Activated CD4-positive, alpha-beta memory T cell treated with anti-CD3 and anti-CD28 coated beads, Interleukin-2, amount 10 ng/mL, durations not matched to agents 7 days and 5 days (primary cell): Measurements from ENCODE around the gene ACE. TPM values are rescaled to one million over a fixed set of nuclear protein-coding genes. Genes with fewer than 3 reads are reported as not detected.

Experiments used
- CTCF ChIA-PET: fragments of 350-600 bp; sonication (Branson Sonifier 250); formaldehyde crosslinking; loops from one replicate; lab custom pipeline; 2021; ENCODE audit warnings: antibody characterized with exemption, inconsistent platforms; lab: Charles Lee
- POLR2A ChIA-PET: fragments of 350-600 bp; sonication (Branson Sonifier 250); formaldehyde crosslinking; loops from one replicate; lab custom pipeline; 2021; ENCODE audit warnings: antibody characterized with exemption; lab: Charles Lee
- DNase-seq: peaks from one replicate; pipeline ENCODE4 v3.0.0-alpha.2; 2020
- H3K27ac Mint-ChIP-seq: one replicate; pipeline ENCODE4 v1.8.0; 2021; ENCODE audit warnings: mild to moderate bottlenecking, mixed read lengths
- H3K27me3 Mint-ChIP-seq: one replicate; pipeline ENCODE4 v1.8.0; 2021; ENCODE audit warnings: mixed read lengths
- H3K36me3 Mint-ChIP-seq: one replicate; pipeline ENCODE4 v1.8.0; 2021; ENCODE audit warnings: low read depth, mixed read lengths
- H3K4me1 Mint-ChIP-seq: one replicate; pipeline ENCODE4 v1.8.0; 2021; ENCODE audit warnings: mixed read lengths
- H3K4me3 Mint-ChIP-seq: one replicate; pipeline ENCODE4 v1.8.0; 2021; ENCODE audit warnings: mild to moderate bottlenecking, mixed read lengths
- H3K9me3 Mint-ChIP-seq: one replicate; pipeline ENCODE4 v1.8.0; 2021; ENCODE audit warnings: mixed read lengths
- total RNA-seq, 2 experiments: library from RNA; stranded (reverse); gene quantifications; one replicate each; pipeline ENCODE4 v1.2.3, GENCODE V29; 2021

The ACE gene
- total RNA-seq, 2 experiments from 2014 or later = 10.6 to 12.2 TPM

- CTCF ChIA-PET = interaction anchor here (3.0 to 3.5 kb wide), 3 partner anchors 12 to 174 kb away, joined by 23 to 33 read pairs (median 32); no protein-coding TSS in a partner anchor
- POLR2A ChIA-PET = interaction anchor here (0.7 to 3.1 kb wide), 4 partner anchors 8 to 305 kb away, joined by 3 to 30 read pairs (median 8); partner anchors contain the start of genes ACE, CYB561 and MAP3K3
- H3K27ac Mint-ChIP-seq = peak overlapping the region; percentile 63
Observed at GRCh38 chr17:63437287-63438091, 39.4 kb upstream of the ACE start.

GRCh38 chr17:63438092-63439051, 38.5 kb upstream of the ACE start:
- no peaks in the 10 kb centered on the region for H3K27me3 Mint-ChIP-seq
- peak overlapping the region; percentile 94 for H3K27ac Mint-ChIP-seq
- ChIA-PET POLR2A (interaction anchor here (1.0 to 1.9 kb wide), 2 partner anchors 185 to 236 kb away, joined by 3 to 12 read pairs; partner anchors contain the start of gene MAP3K3), CTCF (interaction anchor here (1.6 to 3.1 kb wide), 4 partner anchors 9 to 173 kb away, joined by 7 to 25 read pairs (median 13); no protein-coding TSS in a partner anchor)
- H3K4me3 Mint-ChIP-seq = no peak overlapping the region
- H3K9me3 Mint-ChIP-seq = no peaks in the 10 kb centered on the region
- H3K36me3 Mint-ChIP-seq = peaks cover 11% of the 10 kb centered on the region
- DNase-seq = no peak
- H3K4me1 Mint-ChIP-seq = peaks cover 72% of the 10 kb centered on the region

More at GRCh38 chr17:63437287-63438091, 39.4 kb upstream of the ACE start:
- Mint-ChIP-seq H3K36me3 (peaks cover 14% of the 10 kb centered on the region), H3K9me3 (no peaks in the 10 kb centered on the region), H3K4me1 (peaks cover 79% of the 10 kb centered on the region), H3K4me3 (no peak overlapping the region), H3K27me3 (no peaks in the 10 kb centered on the region)
- DNase-seq = no peak

GRCh38 chr17:63439687-63440086, 37.2 kb upstream of the ACE start:
- ChIA-PET CTCF (interaction anchor here (0.9 to 3.1 kb wide), 8 partner anchors 10 to 172 kb away, joined by 3 to 25 read pairs (median 8); partner anchors contain the start of gene ACE), POLR2A (interaction anchor here (0.8 to 1.9 kb wide), 14 partner anchors 11 to 335 kb away, joined by 3 to 16 read pairs (median 5); partner anchors contain the start of genes ACE, LIMD2 and MAP3K3)
- Mint-ChIP-seq H3K36me3 (peaks cover 4% of the 10 kb centered on the region), H3K4me3 (peak overlapping the region; percentile 60), H3K27me3 (no peaks in the 10 kb centered on the region), H3K27ac (peak overlapping the region; percentile 94), H3K4me1 (peaks cover 63% of the 10 kb centered on the region), H3K9me3 (no peaks in the 10 kb centered on the region)
- DNase-seq = peak; percentile 49

GRCh38 chr17:63440127-63440769, 36.6 kb upstream of the ACE start:
- peak overlapping the region; percentile 60 for H3K4me3 Mint-ChIP-seq
- peaks cover 3% of the 10 kb centered on the region for H3K27me3 Mint-ChIP-seq
- DNase-seq = peak; percentile 67
- ChIA-PET POLR2A (interaction anchor here (1.0 to 1.9 kb wide), 12 partner anchors 10 to 335 kb away, joined by 3 to 16 read pairs (median 6); partner anchors contain the start of genes ACE, LIMD2 and MAP3K3), CTCF (interaction anchor here (0.9 to 3.1 kb wide), 8 partner anchors 11 to 171 kb away, joined by 3 to 25 read pairs (median 8); partner anchors contain the start of gene ACE)
- H3K36me3 Mint-ChIP-seq = no peaks in the 10 kb centered on the region
- peak overlapping the region; percentile 94 for H3K27ac Mint-ChIP-seq
- H3K4me1 Mint-ChIP-seq = peaks cover 63% of the 10 kb centered on the region
- no peaks in the 10 kb centered on the region for H3K9me3 Mint-ChIP-seq

- peak overlapping the region; percentile 94 for H3K27ac Mint-ChIP-seq
- H3K4me1 Mint-ChIP-seq = peaks cover 62% of the 10 kb centered on the region
- ChIA-PET CTCF (interaction anchor here (1.3 to 3.1 kb wide), 4 partner anchors 15 to 170 kb away, joined by 4 to 25 read pairs (median 13); partner anchors contain the start of gene ACE), POLR2A (interaction anchor here (0.8 to 1.6 kb wide), 7 partner anchors 10 to 262 kb away, joined by 3 to 9 read pairs (median 4); partner anchors contain the start of genes ACE and LIMD2)
- H3K9me3 Mint-ChIP-seq = no peaks in the 10 kb centered on the region
- peaks cover 3% of the 10 kb centered on the region for H3K27me3 Mint-ChIP-seq
- no peak overlapping the region for H3K4me3 Mint-ChIP-seq
- no peaks in the 10 kb centered on the region for H3K36me3 Mint-ChIP-seq
- no peak for DNase-seq
Observed at GRCh38 chr17:63440770-63441335, 36.0 kb upstream of the ACE start.

- peaks cover 55% of the 10 kb centered on the region for H3K4me1 Mint-ChIP-seq
- H3K36me3 Mint-ChIP-seq = no peaks in the 10 kb centered on the region
- ChIA-PET CTCF (interaction anchor here (1.3 to 3.1 kb wide), 2 partner anchors 16 to 36 kb away, joined by 4 to 25 read pairs; partner anchors contain the start of gene ACE), POLR2A (interaction anchor here (0.8 to 1.0 kb wide), 3 partner anchors 21 to 261 kb away, joined by 3 read pairs; no protein-coding TSS in a partner anchor)
- H3K4me3 Mint-ChIP-seq = no peak overlapping the region
- H3K27me3 Mint-ChIP-seq = peaks cover 3% of the 10 kb centered on the region
- H3K27ac Mint-ChIP-seq = no peak overlapping the region
- no peak for DNase-seq
- H3K9me3 Mint-ChIP-seq = no peaks in the 10 kb centered on the region
Observed at GRCh38 chr17:63441654-63442053, 35.2 kb upstream of the ACE start.

GRCh38 chr17:63442074-63442473, 34.8 kb upstream of the ACE start:
- peaks cover 54% of the 10 kb centered on the region for H3K4me1 Mint-ChIP-seq
- H3K36me3 Mint-ChIP-seq = no peaks in the 10 kb centered on the region
- H3K4me3 Mint-ChIP-seq = no peak overlapping the region
- peak overlapping the region; percentile 12 for H3K27ac Mint-ChIP-seq
- H3K27me3 Mint-ChIP-seq = peaks cover 3% of the 10 kb centered on the region
- H3K9me3 Mint-ChIP-seq = no peaks in the 10 kb centered on the region
- CTCF ChIA-PET = interaction anchor here (1.0 to 1.3 kb wide), 3 partner anchors 17 to 170 kb away, joined by 3 to 6 read pairs (median 4); partner anchors contain the start of gene ACE
- POLR2A ChIA-PET = interaction anchor here (0.8 to 1.3 kb wide), 5 partner anchors 13 to 260 kb away, joined by 3 to 4 read pairs (median 3); no protein-coding TSS in a partner anchor
- DNase-seq = no peak

GRCh38 chr17:63442549-63443035, 34.3 kb upstream of the ACE start:
- no peak overlapping the region for H3K4me3 Mint-ChIP-seq
- peaks cover 58% of the 10 kb centered on the region for H3K4me1 Mint-ChIP-seq
- ChIA-PET CTCF (interaction anchor here (1.0 to 1.3 kb wide), 3 partner anchors 8 to 169 kb away, joined by 3 to 6 read pairs (median 6); no protein-coding TSS in a partner anchor), POLR2A (interaction anchor here (1.0 to 1.3 kb wide), 2 partner anchors 13 to 159 kb away, joined by 3 to 4 read pairs; no protein-coding TSS in a partner anchor)
- no peaks in the 10 kb centered on the region for H3K36me3 Mint-ChIP-seq
- H3K27ac Mint-ChIP-seq = peak overlapping the region; percentile 12
- H3K27me3 Mint-ChIP-seq = peaks cover 3% of the 10 kb centered on the region
- no peaks in the 10 kb centered on the region for H3K9me3 Mint-ChIP-seq
- DNase-seq = no peak

GRCh38 chr17:63443053-63443452, 33.8 kb upstream of the ACE start:
- Mint-ChIP-seq H3K4me3 (no peak overlapping the region), H3K4me1 (peaks cover 60% of the 10 kb centered on the region), H3K27ac (no peak overlapping the region), H3K36me3 (no peaks in the 10 kb centered on the region), H3K27me3 (peaks cover 3% of the 10 kb centered on the region), H3K9me3 (no peaks in the 10 kb centered on the region)
- ChIA-PET CTCF (interaction anchor here (1.0 to 1.9 kb wide), 6 partner anchors 8 to 169 kb away, joined by 3 to 6 read pairs (median 4); no protein-coding TSS in a partner anchor), POLR2A (interaction anchor here (0.8 to 1.3 kb wide), 3 partner anchors 8 to 159 kb away, joined by 3 to 4 read pairs (median 4); no protein-coding TSS in a partner anchor)
- DNase-seq = no peak

- POLR2A ChIA-PET = interaction anchor here (3.5 kb wide), 1 partner anchor 9 kb away, joined by 30 read pairs; no protein-coding TSS in a partner anchor
Observed at GRCh38 chr17:63444457-63444856, 32.4 kb upstream of the ACE start.

More at GRCh38 chr17:63444457-63444856, 32.4 kb upstream of the ACE start:
- H3K4me3 Mint-ChIP-seq = peak overlapping the region; percentile 64
- peaks cover 3% of the 10 kb centered on the region for H3K27me3 Mint-ChIP-seq
- H3K27ac Mint-ChIP-seq = no peak overlapping the region
- H3K36me3 Mint-ChIP-seq = no peaks in the 10 kb centered on the region
- CTCF ChIA-PET = interaction anchor here (0.9 to 1.9 kb wide), 6 partner anchors 9 to 169 kb away, joined by 3 to 11 read pairs (median 6); no protein-coding TSS in a partner anchor
- H3K9me3 Mint-ChIP-seq = no peaks in the 10 kb centered on the region
- DNase-seq = no peak
- H3K4me1 Mint-ChIP-seq = peaks cover 54% of the 10 kb centered on the region
